Heart right ventricle (tissue), 16 donors: ENCODE results near the gene BPTF. TPM values are rescaled to one million over a fixed set of nuclear protein-coding genes. Genes with fewer than 3 reads are reported as not detected.
A peak's percentile ranks its signal among the peaks of the same experiment; 100 is the strongest.
"Not testable (repeated sequence)": the region's sequence is repeated elsewhere in the genome, so short reads cannot be mapped to it uniquely, and the experiment has no call there.

Experiments
- ATAC-seq, 8 donors: fragments of 200-7000 bp; cut with Tn5 transposase; one replicate each; pipeline ENCODE4 v1.9.1; 2020; ENCODE audit warnings: mild to moderate bottlenecking in 8 of 8, moderate library complexity in 8 of 8, moderate number of reproducible peaks in 1 of 8
- DNase-seq, 2 donors: peaks; one replicate each; pipeline ENCODE4 v3.0.0-alpha.2; 2020
- H3K27ac ChIP-seq, 10 donors: fragments of 200-600 bp; sonication (generic) in 2 of 10; one replicate each; pipeline versions ENCODE4 v1.5.0 to v1.8.0; 2020 to 2022; ENCODE audit warnings: mild to moderate bottlenecking in 3 of 10
- H3K27me3 ChIP-seq, 7 donors: fragments of 200-600 bp; one replicate each; pipeline ENCODE4 v1.8.0; 2021 to 2022; ENCODE audit warnings: mild to moderate bottlenecking in 2 of 7
- H3K36me3 ChIP-seq, 9 donors: fragments of 200-600 bp; sonication (generic) in 1 of 9; one replicate each; pipeline versions ENCODE4 v1.5.0 to v1.8.0; 2020 to 2022; ENCODE audit warnings: mild to moderate bottlenecking in 2 of 9
- H3K4me1 ChIP-seq, 9 donors: fragments of 200-600 bp; sonication (generic) in 1 of 9; one replicate each; pipeline versions ENCODE4 v1.5.0 to v1.8.0; 2020 to 2022; ENCODE audit warnings: mild to moderate bottlenecking in 4 of 9
- H3K4me3 ChIP-seq, 10 donors: fragments of 200-600 bp; sonication (generic) in 2 of 10; one replicate each; pipeline versions ENCODE4 v1.5.0 to v1.8.0; 2020 to 2022; ENCODE audit warnings: mild to moderate bottlenecking in 7 of 10, moderate library complexity in 2 of 10
- H3K9me3 ChIP-seq, 11 donors: fragments of 200-600 bp in 10 of 11; sonication (generic) in 2 of 11; one replicate each; pipeline versions ENCODE4 v1.5.0 to v1.8.0; 2013 to 2022; ENCODE audit warnings: mild to moderate bottlenecking in 2 of 11, control low read depth in 1 of 11, moderate library complexity in 1 of 11
- CTCF ChIP-seq, 9 donors: fragments of 200-600 bp; sonication (generic) in 2 of 9; IDR thresholded peaks; one replicate each; pipeline versions ENCODE4 v1.5.0 to v1.8.0; 2021 to 2022; ENCODE audit warnings: antibody characterized with exemption in 9 of 9, mild to moderate bottlenecking in 5 of 9, moderate library complexity in 1 of 9
- WGBS, 2 donors: extraction: QIAGEN DNeasy Blood & Tissue Kit; methylation state at CpG; one replicate each; pipeline ENCODE4 v1.1.7; 2013; ENCODE audit warnings: inconsistent platforms in 1 of 2; 5-methylcytosine and 5-hydroxymethylcytosine counted together
- intact Hi-C, 10 donors: fragments of 100-400 bp; cut with DNase I; formaldehyde crosslinking; loops; one replicate each; pipeline versions ENCODE4 v1.11.1 to v1.14.2; 2022
- polyA plus RNA-seq, 2 donors: library from polyadenylated mRNA; stranded (reverse); fragments of 200-250 nt; gene quantifications; one replicate each; pipeline ENCODE4 v1.2.3, GENCODE V29; 2013
- total RNA-seq, 10 donors: library from RNA; stranded (reverse); fragmentation: NEBNext Ultra II Directional in 3 of 10; extraction: Animal tissue kit (Norgen Biotek cat#: 25700) in 3 of 10; gene quantifications; one replicate each; pipeline versions ENCODE4 v1.2.1 to v1.2.4, GENCODE V29; 2021 to 2023
- donor health status: Arrhythmogenic right ventricular cardiomyopathy.
- donor health status: ischemic (EF 13 %, LVEDD 7.1; RV severe dilation, severe dysfunction).
- donor health status: healthy with polysubstance abuse.
- donor health status: DM: no; HTN: yes; CAD: no.
- donor health status: DM: no; HTN: no; CAD: no.
- donor health status: ischemic (EF 25% LVEDD 6.9; RV normal size, moderate dysfunction).
- donor health status: ischemic (EF 25% LVEDD 5.7; RV mildly dilated, moderate dysfunction).
- donor health status: healthy.
- donor health status: DM: yes; HTN: yes; CAD: no.
- donor health status: Ischemic cardiomyopathy.
- donor health status: ischemic (EF 35%, LVEDD 5.7; RV mildly dilated, moderate dysfunction).
- donor health status: nonischemic (EF 11% LVEDD 7.7; RV severe dilation, severe dysfunction).
- donor health status: DM: yes; HTN: yes; CAD: no.
- donor health status: PGD.
- donor health status: ischemic (EF 29% LVEDD 5.4; RV normal size, mild dysfunction).
- donor health status: nonischemic (EF 23%, LVEDD 6.1; RV moderate dilation, normal function).

BPTF gene
- total and polyA plus RNA-seq, 12 donors = 9.2 to 102 (median 76.9) TPM

GRCh38 chr17:68019675-68020408, 194.5 kb downstream of the BPTF start:
- 1 to 2% methylated on average over 51 of the region's 51 CpGs for WGBS, 2 donors
- peak; percentile 31 to 61 (median 47) for TF ChIP-seq CTCF (IDR thresholded peaks at IDR 0.05)
- intact Hi-C loops = loop anchor here in 3 of 10 donors (1.0 to 10.0 kb wide), 5 partner anchors 15 to 85 kb away; partner anchors contain the start of gene KPNA2 (in 1 of the 3)
- H3K36me3 ChIP-seq = no peaks in the 10 kb centered on the region
- H3K9me3 ChIP-seq = no peaks in the 10 kb centered on the region
- H3K27me3 ChIP-seq = no peaks in the 10 kb centered on the region
- peak; percentile 95 to 98 (median 96) for ATAC-seq
- DNase-seq = peak; percentile 97
- peak overlapping the region; percentile 80 to 93 (median 84) for H3K27ac ChIP-seq
- peaks cover 0 to 9% (median 6%) of the 10 kb centered on the region in 9 donors for H3K4me1 ChIP-seq
- H3K4me3 ChIP-seq = peak overlapping the region; percentile 39 to 78 (median 61)

- peak overlapping the region; percentile 39 to 78 (median 61) for H3K4me3 ChIP-seq
- H3K27ac ChIP-seq = peak overlapping the region; percentile 80 to 93 (median 84)
- 1 to 2% methylated on average over 12 of the region's 12 CpGs for WGBS, 2 donors
- H3K36me3 ChIP-seq = no peaks in the 10 kb centered on the region
- no peaks in the 10 kb centered on the region for H3K27me3 ChIP-seq
- intact Hi-C loops = loop anchor here in 2 of 10 donors (1.0 to 2.0 kb wide), 3 partner anchors 14 to 28 kb away; partner anchors contain the start of gene KPNA2 (in 1 of the 2)
- no peak for TF ChIP-seq CTCF (IDR thresholded peaks at IDR 0.05)
- no peaks in the 10 kb centered on the region for H3K9me3 ChIP-seq
- DNase-seq = no peak
- ATAC-seq = peak in 5 of 8 donors; percentile 3 to 13 (median 11)
- peaks cover 0 to 9% (median 6%) of the 10 kb centered on the region in 9 donors for H3K4me1 ChIP-seq
Observed at GRCh38 chr17:68020409-68020756, 195.1 kb downstream of the BPTF start.

- not testable (repeated sequence) for H3K4me1 ChIP-seq, H3K9me3 ChIP-seq, ATAC-seq, H3K36me3 ChIP-seq, H3K27me3 ChIP-seq, DNase-seq
- Histone ChIP-seq H3K27ac (peak overlapping the region in 9 of 10 donors; percentile 81 to 93 (median 85)), H3K4me3 (peak overlapping the region in 7 of 10 donors; percentile 39 to 78 (median 68))
- intact Hi-C loops = loop anchor here in 2 of 10 donors (1.0 to 2.0 kb wide), 3 partner anchors 14 to 28 kb away; partner anchors contain the start of gene KPNA2 (in 1 of the 2)
- 86 to 88% methylated on average over 13 of the region's 13 CpGs for WGBS, 2 donors
Observed at GRCh38 chr17:68020791-68021190, 195.5 kb downstream of the BPTF start.

GRCh38 chr17:68021963-68022362, 196.7 kb downstream of the BPTF start:
- intact Hi-C loops = loop anchor here in 2 of 10 donors (2.0 kb wide), 2 partner anchors 13 to 29 kb away; partner anchors contain the start of gene KPNA2 (in 1 of the 2)
- no peaks in the 10 kb centered on the region for H3K27me3 ChIP-seq
- ATAC-seq = no peak
- WGBS, 2 donors = 96 to 97% methylated on average over 8 of the region's 8 CpGs
- no peak overlapping the region for H3K27ac ChIP-seq
- no peaks in the 10 kb centered on the region for H3K36me3 ChIP-seq
- TF ChIP-seq CTCF (IDR thresholded peaks at IDR 0.05) = no peak
- H3K4me1 ChIP-seq = peaks cover 0 to 9% (median 6%) of the 10 kb centered on the region in 9 donors
- no peaks in the 10 kb centered on the region for H3K9me3 ChIP-seq
- no peak for DNase-seq
- no peak overlapping the region for H3K4me3 ChIP-seq

- H3K9me3 ChIP-seq, H3K36me3 ChIP-seq, H3K27me3 ChIP-seq, H3K4me3 ChIP-seq, intact Hi-C loops, H3K4me1 ChIP-seq, DNase-seq, H3K27ac ChIP-seq, ATAC-seq: not testable (repeated sequence)
- 91 to 93% methylated on average over 15 of the region's 15 CpGs for WGBS, 2 donors
Observed at GRCh38 chr17:68022547-68022946, 197.2 kb downstream of the BPTF start.
